GM23338 (cell line): ENCODE data around the gene PLIN5.

ENCODE experiments used
- POLR2AphosphoS5 ChIP-seq: IDR thresholded peaks from 2 replicates; pipeline ENCODE4 v1.6.1; 2016; ENCODE audit warnings: antibody characterized with exemption, low read depth
- ZNF331 ChIP-seq: fragments of 250-450 bp; sonication (Bioruptor Pico); IDR thresholded peaks from 2 replicates; pipeline ENCODE4 v1.5.0; 2020; ENCODE audit warnings: low read depth, mild to moderate bottlenecking, moderate library complexity
- TF ChIP-seq, protein P1 (sequence below), 2 experiments: fragments of 200-600 bp in 1 of 2; sonication (generic) in 1 of 2; conservative IDR thresholded peaks; 2 replicates each; pipeline versions ENCODE4 v1.5.1 to v1.6.1; 2016 to 2017; ENCODE audit warnings: antibody characterized with exemption in 2 of 2, low read depth in 2 of 2, mild to moderate bottlenecking in 2 of 2, moderate library complexity in 1 of 2

DNA sequence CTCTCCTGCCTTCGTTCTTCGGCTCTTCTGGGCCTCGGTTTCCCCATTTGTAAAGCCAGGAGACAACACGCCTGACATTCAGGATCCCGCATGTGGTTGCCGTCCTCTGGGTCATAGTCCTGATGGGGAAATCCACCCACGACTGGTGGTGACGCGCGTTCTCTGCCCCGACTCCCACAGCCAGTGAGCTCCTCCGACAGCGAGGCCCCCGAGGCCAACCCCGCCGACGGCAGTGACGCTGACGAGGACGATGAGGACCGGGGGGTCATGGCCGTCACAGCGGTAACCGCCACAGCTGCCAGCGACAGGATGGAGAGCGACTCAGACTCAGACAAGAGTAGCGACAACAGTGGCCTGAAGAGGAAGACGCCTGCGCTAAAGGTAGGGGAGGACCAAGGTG is 46.5 kb downstream of the PLIN5 start:
- no peak for TF ChIP-seq ZNF331 (CRISPR knock-in tag)
- TF ChIP-seq, protein P1, sequence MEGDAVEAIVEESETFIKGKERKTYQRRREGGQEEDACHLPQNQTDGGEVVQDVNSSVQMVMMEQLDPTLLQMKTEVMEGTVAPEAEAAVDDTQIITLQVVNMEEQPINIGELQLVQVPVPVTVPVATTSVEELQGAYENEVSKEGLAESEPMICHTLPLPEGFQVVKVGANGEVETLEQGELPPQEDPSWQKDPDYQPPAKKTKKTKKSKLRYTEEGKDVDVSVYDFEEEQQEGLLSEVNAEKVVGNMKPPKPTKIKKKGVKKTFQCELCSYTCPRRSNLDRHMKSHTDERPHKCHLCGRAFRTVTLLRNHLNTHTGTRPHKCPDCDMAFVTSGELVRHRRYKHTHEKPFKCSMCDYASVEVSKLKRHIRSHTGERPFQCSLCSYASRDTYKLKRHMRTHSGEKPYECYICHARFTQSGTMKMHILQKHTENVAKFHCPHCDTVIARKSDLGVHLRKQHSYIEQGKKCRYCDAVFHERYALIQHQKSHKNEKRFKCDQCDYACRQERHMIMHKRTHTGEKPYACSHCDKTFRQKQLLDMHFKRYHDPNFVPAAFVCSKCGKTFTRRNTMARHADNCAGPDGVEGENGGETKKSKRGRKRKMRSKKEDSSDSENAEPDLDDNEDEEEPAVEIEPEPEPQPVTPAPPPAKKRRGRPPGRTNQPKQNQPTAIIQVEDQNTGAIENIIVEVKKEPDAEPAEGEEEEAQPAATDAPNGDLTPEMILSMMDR (conservative IDR thresholded peaks at IDR 0.05; ENCODE audit: low read depth in 2 of 2): no peak
- no peak for TF ChIP-seq POLR2AphosphoS5
